GM18526 (cell line): ENCODE measurements around the gene PIF1.

Experiments
- POLR2A ChIP-seq: IDR thresholded peaks from 3 replicates; pipeline ENCODE4 v1.6.1; 2011; ENCODE audit not compliant: insufficient read length; ENCODE audit errors: extremely low read depth

PIF1 gene

DNA sequence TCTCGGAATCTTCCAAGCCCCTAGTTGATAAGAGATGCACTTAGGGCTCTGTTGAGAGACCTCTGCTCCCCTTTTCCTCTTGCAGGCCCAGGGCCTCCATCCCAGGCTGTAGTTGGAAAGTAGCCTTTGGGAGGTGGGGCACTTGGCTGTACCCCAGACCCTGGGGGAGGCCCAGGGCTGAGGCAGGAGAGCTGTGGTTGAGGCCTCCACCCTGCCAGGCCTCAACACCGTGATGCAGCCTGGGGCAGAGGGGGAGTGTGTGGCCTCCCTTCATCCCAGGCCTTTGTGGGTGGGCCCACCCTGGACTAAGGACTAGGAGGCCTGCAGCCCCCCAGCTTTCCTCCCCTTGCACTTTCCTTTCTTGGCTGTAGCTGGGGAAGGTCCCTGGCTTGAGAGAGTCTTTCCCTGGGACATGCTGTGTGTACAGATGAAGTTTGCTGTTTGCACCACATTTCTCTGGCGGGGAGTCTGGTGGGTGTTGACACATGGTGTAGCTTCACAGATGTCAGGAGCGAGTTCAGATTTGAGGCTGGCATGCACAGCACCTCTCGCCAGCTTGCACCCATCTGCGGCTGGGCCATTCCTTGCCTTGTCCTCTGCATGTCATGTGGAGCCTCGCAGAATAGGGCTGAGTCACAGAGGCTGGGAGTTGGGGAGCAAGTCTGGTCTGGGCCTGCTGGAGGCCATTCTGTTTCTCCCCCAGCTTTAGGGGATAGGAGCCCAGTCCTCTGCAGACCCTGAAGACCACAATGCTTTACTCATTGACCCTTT is 29.9 kb upstream of the PIF1 start:
- no peak for TF ChIP-seq POLR2A

DNA sequence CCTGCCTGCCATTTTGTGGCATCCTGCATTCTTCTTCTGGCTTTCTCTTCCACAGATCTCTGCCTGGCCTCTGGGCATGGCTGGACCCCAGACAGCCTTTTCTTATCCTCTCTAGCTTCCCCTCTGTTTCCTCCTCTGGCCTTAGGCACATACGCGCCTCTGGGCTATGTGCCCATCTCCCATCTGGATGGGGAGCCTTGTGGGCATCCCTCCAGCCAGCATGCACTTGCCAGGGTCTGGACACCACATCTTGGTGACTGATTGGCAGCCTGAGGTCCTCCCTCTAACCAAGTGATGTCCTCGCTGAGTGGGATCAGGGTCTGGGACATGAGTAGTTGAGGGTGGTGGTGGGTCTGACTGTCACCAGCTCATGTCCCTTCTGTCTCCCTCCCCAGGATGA is 29.1 kb upstream of the PIF1 start:
- TF ChIP-seq POLR2A: no peak

- TF ChIP-seq POLR2A: no peak
These were observed 28.6 kb upstream of the PIF1 start for GRCh38 chr15:64854041-64854440.

- no peak for TF ChIP-seq POLR2A
These were observed 26.0 kb upstream of the PIF1 start for GRCh38 chr15:64851503-64851840.

GRCh38 chr15:64850778-64851502 is 25.5 kb upstream of the PIF1 start:
- TF ChIP-seq POLR2A: no peak

- TF ChIP-seq POLR2A: no peak
These were observed 22.6 kb upstream of the PIF1 start for GRCh38 chr15:64847876-64848716.

DNA sequence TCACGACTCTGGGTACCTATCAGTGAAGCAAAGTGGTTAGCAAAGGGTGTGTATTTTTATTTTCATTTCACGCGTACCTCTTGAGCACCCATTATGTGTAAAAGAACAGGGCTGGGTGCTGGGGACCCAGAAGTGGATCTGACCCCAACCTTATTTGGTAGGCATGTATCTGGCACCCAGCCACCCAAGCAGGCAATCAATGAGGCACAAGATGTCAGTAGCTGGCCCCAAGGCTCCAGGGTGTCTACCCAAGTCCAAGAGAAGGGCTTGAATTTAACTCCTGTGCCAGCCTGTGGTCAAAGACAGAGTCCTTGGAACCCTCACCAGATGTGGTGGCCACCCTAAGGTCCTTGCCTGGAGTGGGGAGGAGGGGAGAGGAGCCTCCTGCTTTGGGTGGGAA is 22.0 kb upstream of the PIF1 start:
- TF ChIP-seq POLR2A: no peak

DNA sequence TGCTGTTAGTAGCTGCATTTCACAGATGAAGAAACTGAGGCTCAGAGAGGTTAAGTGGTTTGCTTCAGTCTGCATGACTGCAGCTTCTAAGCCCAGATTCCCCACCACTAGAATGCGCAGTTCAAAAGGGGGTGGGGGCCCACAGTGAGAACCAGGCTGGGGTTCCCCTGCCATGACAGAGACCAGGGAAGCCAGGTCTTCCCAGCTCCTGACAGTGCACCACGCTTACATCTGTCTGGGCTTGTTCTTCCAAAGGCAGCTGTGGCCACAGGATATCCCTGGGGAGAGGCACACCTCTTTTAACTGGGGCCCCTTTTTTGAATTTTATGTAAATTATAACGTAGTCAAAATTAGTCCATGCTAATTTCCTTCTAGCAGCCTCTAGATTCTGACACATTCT is 21.6 kb upstream of the PIF1 start:
- no peak for TF ChIP-seq POLR2A

DNA sequence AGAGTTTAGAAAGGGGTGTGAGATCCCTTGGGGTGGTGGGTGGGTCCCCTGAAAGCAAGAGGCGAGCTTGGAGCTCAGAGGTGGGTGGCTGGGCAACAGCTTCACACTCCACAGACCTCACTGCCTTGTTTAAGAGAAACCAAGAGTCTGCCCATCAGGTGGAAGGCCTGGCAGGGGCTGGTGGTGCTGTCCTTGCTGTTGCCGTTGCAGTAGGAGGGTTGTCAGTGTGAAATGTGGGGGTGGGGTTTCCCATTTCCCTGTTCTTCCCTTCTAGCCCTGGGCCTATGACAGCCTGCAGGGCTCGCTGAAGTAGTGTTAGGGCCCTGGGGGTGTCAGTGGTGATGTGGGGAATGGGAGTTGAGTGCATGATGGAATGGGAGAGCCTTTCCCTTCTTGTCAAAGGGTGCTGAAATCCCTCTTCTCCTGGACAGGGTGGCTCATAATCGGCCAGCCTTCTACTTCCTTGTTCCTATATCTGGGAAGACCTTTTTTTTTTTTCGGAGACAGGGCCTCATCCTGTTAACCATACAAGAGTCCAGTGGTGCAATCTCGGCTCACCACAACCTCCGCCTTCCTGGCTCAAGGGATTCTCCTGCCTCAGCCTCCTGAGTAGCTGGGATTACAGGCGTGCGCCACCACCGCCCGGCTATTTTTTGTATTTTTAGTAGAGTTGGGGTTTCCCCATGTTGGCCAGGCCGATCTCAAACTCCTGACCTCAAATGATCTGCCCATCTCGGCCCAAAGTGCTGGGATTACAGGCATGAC is 20.6 kb upstream of the PIF1 start:
- TF ChIP-seq POLR2A: no peak

GRCh38 chr15:64845183-64845611 is 19.8 kb upstream of the PIF1 start:
- TF ChIP-seq POLR2A: no peak

DNA sequence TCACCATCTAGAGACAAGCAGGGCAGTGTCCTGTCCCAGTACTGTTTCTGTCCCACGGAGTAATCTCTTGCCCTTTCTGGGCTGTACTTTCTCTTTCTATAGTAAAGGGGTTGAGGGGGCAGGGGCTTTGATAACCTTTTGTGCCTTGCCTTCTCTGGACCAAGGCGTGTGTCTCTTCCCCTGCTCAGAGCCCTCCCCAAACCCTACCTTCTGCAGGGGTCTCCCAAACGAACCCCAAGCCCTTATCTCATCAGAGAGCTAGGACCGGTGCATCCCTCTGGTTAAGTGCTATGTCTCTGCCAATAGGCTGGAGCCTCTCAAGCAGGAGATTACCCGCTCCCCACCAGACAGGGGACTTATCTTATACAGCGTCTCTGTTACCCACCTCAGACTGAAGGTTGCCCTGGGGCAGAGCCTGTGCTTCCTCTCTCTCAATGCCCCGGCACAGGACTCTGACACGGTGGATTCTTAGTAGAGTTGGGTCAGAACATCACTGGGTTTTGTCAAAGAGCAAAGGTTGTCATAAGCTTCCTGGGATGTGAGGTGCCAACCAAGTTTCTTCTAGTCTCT is 19.2 kb upstream of the PIF1 start:
- TF ChIP-seq POLR2A: no peak

GRCh38 chr15:64843991-64844390 is 18.5 kb upstream of the PIF1 start:
- TF ChIP-seq POLR2A: no peak

DNA sequence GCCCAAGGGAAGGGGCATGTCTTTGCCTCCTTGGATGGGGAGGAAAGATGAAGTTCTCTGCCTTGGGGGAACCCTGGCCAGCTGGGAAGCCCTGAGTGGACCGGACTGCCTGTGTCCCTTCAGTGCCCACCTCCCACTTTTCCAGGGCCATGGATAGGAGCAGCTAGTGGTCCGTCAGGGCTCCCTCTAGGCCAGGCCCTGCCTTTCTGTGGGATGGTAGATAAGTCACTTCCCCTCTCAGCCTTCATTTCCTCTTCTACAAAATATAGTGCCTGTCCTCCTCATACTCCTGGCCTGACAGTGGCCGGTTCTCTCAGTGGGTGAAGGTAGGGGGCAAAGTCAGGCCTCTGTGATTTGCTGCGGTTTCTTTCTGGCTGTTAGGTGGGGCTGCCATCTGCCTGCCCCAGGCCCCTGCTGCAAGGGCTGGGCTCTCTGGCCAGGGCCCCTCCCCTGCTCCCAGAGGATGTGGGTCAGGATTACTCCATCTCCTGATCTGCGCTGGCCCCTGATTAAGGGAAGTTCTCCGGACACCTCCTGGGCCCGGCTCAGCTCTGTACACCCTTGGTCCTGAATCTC is 17.6 kb upstream of the PIF1 start:
- no peak for TF ChIP-seq POLR2A
